A673 (cell line): ENCODE data around the gene UPP1. TPM values are rescaled to one million over a fixed set of nuclear protein-coding genes. Genes with fewer than 3 reads are reported as not detected.

Experiments used
- BruUV-seq: library from RNA; stranded (reverse); fragments of 400-500 nt; replicated peaks from 2 replicates; lab custom pipeline; 2021; lab: Mats Ljungman, UMichigan
- CTCF ChIA-PET: fragments of 300-600 bp; sonication (Branson Sonifier 250); formaldehyde crosslinking; loops from one replicate; lab custom pipeline; 2022; ENCODE audit warnings: antibody characterized with exemption; lab: Charles Lee
- POLR2A ChIA-PET: fragments of 300-600 bp; sonication (Branson Sonifier 250); formaldehyde crosslinking; loops from one replicate; lab custom pipeline; 2022; ENCODE audit warnings: antibody characterized with exemption; ENCODE audit not compliant: low non-redundant PET; lab: Charles Lee
- DNase-seq: peaks from one replicate; pipeline ENCODE4 v3.0.0-alpha.2; 2015; ENCODE audit warnings: low spot score
- H3K27ac ChIP-seq: fragments of 200-600 bp; sonication (generic); 2 replicates; pipeline ENCODE4 v1.5.1; 2016; ENCODE audit warnings: mixed run types, low read depth, mild to moderate bottlenecking, mixed read lengths, antibody characterized with exemption, low read length; ENCODE audit not compliant: poor library complexity, severe bottlenecking
- H3K27me3 ChIP-seq: fragments of 200-600 bp; sonication (generic); replicated peaks from 2 replicates; pipeline ENCODE4 v1.6.1; 2017; ENCODE audit warnings: mixed run types, low read depth, mild to moderate bottlenecking, mixed read lengths, antibody characterized with exemption, low read length; ENCODE audit not compliant: insufficient read depth, poor library complexity
- H3K36me3 ChIP-seq: fragments of 200-600 bp; sonication (generic); 2 replicates; pipeline ENCODE4 v1.6.1; 2016; ENCODE audit warnings: mixed run types, mild to moderate bottlenecking, mixed read lengths, antibody characterized with exemption, low read length; ENCODE audit not compliant: insufficient read depth, poor library complexity, severe bottlenecking
- H3K4me1 ChIP-seq: fragments of 200-600 bp; sonication (generic); 2 replicates; pipeline ENCODE4 v1.6.1; 2017; ENCODE audit warnings: mixed run types, mild to moderate bottlenecking, mixed read lengths, antibody characterized with exemption, low read length; ENCODE audit not compliant: insufficient read depth, poor library complexity, severe bottlenecking
- H3K4me3 ChIP-seq: fragments of 200-600 bp; sonication (generic); 2 replicates; pipeline ENCODE4 v1.5.1; 2016; ENCODE audit warnings: low read depth, mixed run types, mild to moderate bottlenecking, mixed read lengths, low read length; ENCODE audit not compliant: poor library complexity, severe bottlenecking
- H3K9me3 ChIP-seq: fragments of 200-600 bp; sonication (generic); 2 replicates; pipeline ENCODE4 v1.6.1; 2016; ENCODE audit warnings: mixed run types, low read depth, mild to moderate bottlenecking, mixed read lengths, antibody characterized with exemption, low read length; ENCODE audit not compliant: poor library complexity, severe bottlenecking
- EZH2 ChIP-seq: fragments of 200-600 bp; sonication (generic); IDR thresholded peaks from 2 replicates; pipeline ENCODE4 v1.6.1; 2017; ENCODE audit warnings: borderline replicate concordance, low read depth, mild to moderate bottlenecking, mixed read lengths, antibody characterized with exemption, low read length; ENCODE audit not compliant: poor library complexity, severe bottlenecking
- intact Hi-C: fragments of 100-400 bp; cut with micrococcal nuclease; formaldehyde crosslinking; loops from one replicate; pipeline ENCODE4 v1.10.0; 2022; ENCODE audit not compliant: unreplicated experiment
- total RNA-seq: library from RNA; stranded (reverse); gene quantifications from 2 replicates; pipeline ENCODE4 v1.2.3, GENCODE V29; 2021
- TF ChIP-seq, protein P1 (sequence below): fragments of 300-800, 200-600 bp; sonication (generic); conservative IDR thresholded peaks from 2 replicates; pipeline ENCODE4 v1.5.1; 2017; ENCODE audit warnings: low read depth, mild to moderate bottlenecking, antibody characterized with exemption, low read length, moderate library complexity, mixed read lengths

The UPP1 gene
- total RNA-seq, 1 experiment from 2014 or later: 5.5 TPM

DNA sequence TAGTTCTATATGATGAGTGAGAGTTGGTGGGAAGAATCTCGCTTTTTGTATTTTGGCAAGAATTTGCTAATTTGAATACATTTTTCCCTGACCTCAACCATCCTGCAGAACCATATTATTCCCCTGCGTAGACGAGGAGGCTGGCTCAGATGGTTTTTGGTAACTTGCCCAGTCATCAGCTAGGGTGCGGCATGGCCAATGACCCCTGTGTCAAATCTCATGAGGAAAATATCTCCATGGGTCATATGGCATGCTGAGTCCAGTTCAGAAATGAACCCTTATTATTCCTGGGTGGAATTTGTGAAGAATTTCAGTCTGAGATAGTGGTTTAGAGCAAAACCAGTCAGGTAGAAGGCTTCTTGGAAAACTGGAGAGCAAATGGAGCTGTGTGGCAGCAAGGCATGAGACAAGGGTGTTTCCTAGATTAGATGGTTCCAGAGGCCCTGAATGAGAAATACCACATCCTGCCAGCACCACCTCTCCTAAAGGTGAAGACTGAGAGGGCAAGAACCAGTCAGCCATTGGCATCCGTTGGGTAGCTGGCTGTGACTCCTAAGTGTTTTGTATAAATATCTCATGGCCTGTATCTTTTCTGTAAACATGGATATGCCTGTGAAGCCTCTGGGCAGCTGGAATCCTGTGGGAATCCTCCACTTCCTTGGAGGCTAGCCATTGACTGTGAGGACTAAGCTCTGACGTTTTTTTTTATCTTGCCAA lies 5.8 kb upstream of the UPP1 start:
- POLR2A ChIA-PET: no interaction called here

DNA sequence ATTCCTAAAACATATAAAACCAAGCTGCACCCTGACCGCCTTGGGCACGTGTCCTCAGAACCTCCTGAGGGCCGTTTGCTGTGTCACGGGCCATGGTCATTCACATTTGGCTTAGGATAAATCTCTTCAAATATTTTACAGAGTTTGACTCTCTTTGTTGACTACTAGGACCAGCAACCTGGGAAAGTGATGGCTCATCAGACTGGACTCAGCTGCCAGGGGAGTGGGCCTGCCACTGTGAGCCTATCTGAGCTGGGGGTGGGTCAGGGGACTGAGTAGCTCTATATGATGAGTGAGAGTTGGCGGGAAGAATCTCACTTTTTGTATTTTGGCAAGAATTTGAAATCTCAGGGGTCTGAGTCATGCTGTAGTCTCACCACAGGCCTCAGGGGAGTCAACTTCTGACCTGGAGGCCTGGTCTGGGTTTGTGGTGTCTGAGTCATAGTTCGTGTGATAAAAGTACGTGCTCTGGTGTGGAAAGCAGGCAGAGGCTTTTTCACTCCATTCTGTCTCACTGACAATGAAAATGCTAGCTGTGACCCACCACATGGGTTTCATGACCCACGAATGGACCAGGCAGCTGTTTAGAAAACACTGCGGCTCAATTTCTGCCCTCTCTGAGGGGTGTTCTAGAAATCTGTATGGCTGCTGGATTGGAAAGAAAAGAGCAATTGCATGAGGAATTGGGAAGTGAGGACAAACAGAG lies 4.2 kb upstream of the UPP1 start:
- no peaks in the 10 kb centered on the region for H3K9me3 ChIP-seq
- H3K27me3 ChIP-seq: peaks cover 6% of the 10 kb centered on the region
- intact Hi-C loops: no loop called here
- peak; percentile 65 for DNase-seq
- ChIA-PET CTCF (no interaction called here), POLR2A (no interaction called here)
- no peaks in the 10 kb centered on the region for H3K36me3 ChIP-seq
- TF ChIP-seq EZH2: no peak
- TF ChIP-seq, protein P1, sequence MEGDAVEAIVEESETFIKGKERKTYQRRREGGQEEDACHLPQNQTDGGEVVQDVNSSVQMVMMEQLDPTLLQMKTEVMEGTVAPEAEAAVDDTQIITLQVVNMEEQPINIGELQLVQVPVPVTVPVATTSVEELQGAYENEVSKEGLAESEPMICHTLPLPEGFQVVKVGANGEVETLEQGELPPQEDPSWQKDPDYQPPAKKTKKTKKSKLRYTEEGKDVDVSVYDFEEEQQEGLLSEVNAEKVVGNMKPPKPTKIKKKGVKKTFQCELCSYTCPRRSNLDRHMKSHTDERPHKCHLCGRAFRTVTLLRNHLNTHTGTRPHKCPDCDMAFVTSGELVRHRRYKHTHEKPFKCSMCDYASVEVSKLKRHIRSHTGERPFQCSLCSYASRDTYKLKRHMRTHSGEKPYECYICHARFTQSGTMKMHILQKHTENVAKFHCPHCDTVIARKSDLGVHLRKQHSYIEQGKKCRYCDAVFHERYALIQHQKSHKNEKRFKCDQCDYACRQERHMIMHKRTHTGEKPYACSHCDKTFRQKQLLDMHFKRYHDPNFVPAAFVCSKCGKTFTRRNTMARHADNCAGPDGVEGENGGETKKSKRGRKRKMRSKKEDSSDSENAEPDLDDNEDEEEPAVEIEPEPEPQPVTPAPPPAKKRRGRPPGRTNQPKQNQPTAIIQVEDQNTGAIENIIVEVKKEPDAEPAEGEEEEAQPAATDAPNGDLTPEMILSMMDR: no peak
- H3K27ac ChIP-seq: no peak overlapping the region
- H3K4me3 ChIP-seq: no peak overlapping the region
- H3K4me1 ChIP-seq: no peaks in the 10 kb centered on the region
- no TSS peak for BruUV-seq

More for the DNA sequence above, 5.8 kb upstream of the UPP1 start:
- CTCF ChIA-PET: no interaction called here
- Histone ChIP-seq H3K4me3 (no peak overlapping the region), H3K27me3 (no peaks in the 10 kb centered on the region), H3K4me1 (peaks cover 5% of the 10 kb centered on the region), H3K36me3 (no peaks in the 10 kb centered on the region), H3K9me3 (no peaks in the 10 kb centered on the region), H3K27ac (no peak overlapping the region)
- intact Hi-C loops: no loop called here
- no TSS peak for BruUV-seq
- no peak for DNase-seq
- no peak for TF ChIP-seq EZH2
- TF ChIP-seq, protein P1: no peak

DNA sequence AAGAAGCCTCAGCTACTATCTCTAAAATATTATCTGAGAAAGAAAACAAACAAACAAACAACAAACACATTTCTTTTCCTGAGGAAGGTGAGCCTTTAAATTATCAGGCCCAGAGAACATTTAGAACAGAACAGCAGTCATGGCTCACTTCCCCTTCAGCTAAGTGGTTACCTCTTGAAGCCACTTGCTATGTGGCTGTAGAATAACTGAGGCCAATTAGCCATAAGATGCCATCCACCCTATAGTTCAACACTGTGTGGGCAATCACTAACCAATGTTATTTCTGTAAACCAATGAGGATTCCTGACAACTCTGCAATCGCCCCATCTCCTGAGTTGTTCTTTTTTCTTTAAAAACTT lies 3.7 kb upstream of the UPP1 start:
- Histone ChIP-seq H3K36me3 (no peaks in the 10 kb centered on the region), H3K9me3 (no peaks in the 10 kb centered on the region), H3K27me3 (peaks cover 9% of the 10 kb centered on the region), H3K4me1 (no peaks in the 10 kb centered on the region), H3K4me3 (no peak overlapping the region), H3K27ac (no peak overlapping the region)
- no peak for TF ChIP-seq EZH2
- TF ChIP-seq, protein P1: no peak
- BruUV-seq: no TSS peak
- ChIA-PET CTCF (no interaction called here), POLR2A (no interaction called here)
- intact Hi-C loops: no loop called here
- no peak for DNase-seq
